Small intestine (tissue), 7 donors: ENCODE data around the gene CEP131. TPM values are rescaled to one million over a fixed set of nuclear protein-coding genes. Genes with fewer than 3 reads are reported as not detected.

Experiments
- DNase-seq, 2 donors: peaks; one replicate each; pipeline versions ENCODE4 v3.0.0 to v3.0.0-alpha.2; 2013
- FAIRE-seq: peaks from 2 replicates; lab custom pipeline; 2012; peaks lifted over from hg19 to GRCh38; lab: Jason Lieb, UNC
- H3K27ac ChIP-seq, 3 donors: one replicate each; pipeline ENCODE4 v1.5.1; 2013; ENCODE audit warnings: low read length in 2 of 3, mild to moderate bottlenecking in 2 of 3, control low read depth in 1 of 3, inconsistent platforms in 1 of 3, low read depth in 1 of 3, moderate library complexity in 1 of 3
- H3K27me3 ChIP-seq, 3 donors: one replicate each; pipeline ENCODE4 v1.6.1; 2013; ENCODE audit warnings: low read length in 3 of 3, inconsistent platforms in 1 of 3; ENCODE audit not compliant: control insufficient read depth in 3 of 3, insufficient read depth in 3 of 3
- H3K36me3 ChIP-seq, 3 donors: one replicate each; pipeline ENCODE4 v1.6.1; 2013; ENCODE audit warnings: low read length in 3 of 3, inconsistent platforms in 1 of 3, low read depth in 1 of 3, mild to moderate bottlenecking in 1 of 3, moderate library complexity in 1 of 3; ENCODE audit not compliant: control insufficient read depth in 3 of 3, insufficient read depth in 2 of 3
- H3K4me1 ChIP-seq, 3 donors: one replicate each; pipeline ENCODE4 v1.6.1; 2013; ENCODE audit warnings: low read length in 2 of 3, inconsistent platforms in 1 of 3, low read depth in 1 of 3, mild to moderate bottlenecking in 1 of 3, moderate library complexity in 1 of 3; ENCODE audit not compliant: control insufficient read depth in 3 of 3, insufficient read depth in 2 of 3
- H3K4me3 ChIP-seq, 3 donors: one replicate each; pipeline ENCODE4 v1.5.1; 2013; ENCODE audit warnings: low read length in 3 of 3, control low read depth in 1 of 3, inconsistent platforms in 1 of 3, low read depth in 1 of 3, mild to moderate bottlenecking in 1 of 3, moderate library complexity in 1 of 3
- H3K9me3 ChIP-seq, 2 donors: one replicate each; pipeline ENCODE4 v1.6.1; 2013; ENCODE audit warnings: low read depth in 1 of 2, low read length in 1 of 2; ENCODE audit not compliant: control insufficient read depth in 2 of 2, insufficient read depth in 1 of 2
- WGBS, 3 donors: extraction: QIAGEN DNeasy Blood & Tissue Kit; methylation state at CpG; one replicate each; pipeline ENCODE4 v1.1.7; 2013; 5-methylcytosine and 5-hydroxymethylcytosine counted together
- polyA plus RNA-seq, 4 donors: library from polyadenylated mRNA; stranded (reverse) in 3 of 4; unstranded in 1 of 4; fragments of 200-250 nt in 3 of 4; fragments of 120-200 nt in 1 of 4; gene quantifications; one replicate each; pipeline versions ENCODE4 v1.2.1 to v1.2.3, GENCODE V29; 2013
- donor health status: healthy with polysubstance abuse.
- donor health status: control.
- donor health status: control.
- donor health status: Bipolar disorder and iron deficiency.
- donor health status: healthy.

The CEP131 gene
- polyA plus RNA-seq, 4 donors = 4.0 to 8.8 (median 6.6) TPM

GRCh38 chr17:81254955-81255717 lies 32.4 kb upstream of the CEP131 start:
- Histone ChIP-seq H3K4me3 (peak overlapping the region in 1 of 3 donors; percentile 9), H3K9me3 (no peaks in the 10 kb centered on the region), H3K36me3 (peaks cover 9 to 84% (median 19%) of the 10 kb centered on the region in 3 donors), H3K27me3 (no peaks in the 10 kb centered on the region), H3K27ac (peak overlapping the region in 1 of 3 donors; percentile 69), H3K4me1 (peaks cover 0 to 52% (median 5%) of the 10 kb centered on the region in 3 donors)
- DNase-seq (peak; percentile 88 to 89), FAIRE-seq (no peak)
- 21 to 38% (median 37%) methylated on average over 35 of the region's 35 CpGs for WGBS, 3 donors

GRCh38 chr17:81253358-81254131 lies 30.8 kb upstream of the CEP131 start:
- H3K27me3 ChIP-seq = no peaks in the 10 kb centered on the region
- H3K27ac ChIP-seq = peak overlapping the region in 1 of 3 donors; percentile 35
- 62 to 64% (median 64%) methylated on average over 19 of the region's 19 CpGs for WGBS, 3 donors
- no peaks in the 10 kb centered on the region for H3K9me3 ChIP-seq
- FAIRE-seq (no peak), DNase-seq (peak in 1 of 2 donors; percentile 55)
- peaks cover 0 to 81% (median 8%) of the 10 kb centered on the region in 3 donors for H3K36me3 ChIP-seq
- H3K4me1 ChIP-seq = peaks cover 0 to 56% (median 5%) of the 10 kb centered on the region in 3 donors
- no peak overlapping the region for H3K4me3 ChIP-seq

- Histone ChIP-seq H3K27ac (peak overlapping the region in 1 of 3 donors; percentile 35), H3K27me3 (no peaks in the 10 kb centered on the region), H3K4me1 (peaks cover 0 to 56% (median 5%) of the 10 kb centered on the region in 3 donors), H3K4me3 (no peak overlapping the region), H3K36me3 (peaks cover 0 to 80% (median 8%) of the 10 kb centered on the region in 3 donors), H3K9me3 (no peaks in the 10 kb centered on the region)
- 39 to 71% (median 43%) methylated on average over 15 of the region's 15 CpGs for WGBS, 3 donors
- DNase-seq (no peak), FAIRE-seq (no peak)
Observed at GRCh38 chr17:81252987-81253329, 30.2 kb upstream of the CEP131 start.

- Histone ChIP-seq H3K27me3 (no peaks in the 10 kb centered on the region), H3K4me1 (peaks cover 0 to 56% (median 5%) of the 10 kb centered on the region in 3 donors), H3K36me3 (peaks cover 0 to 76% (median 8%) of the 10 kb centered on the region in 3 donors), H3K9me3 (no peaks in the 10 kb centered on the region), H3K27ac (peak overlapping the region in 2 of 3 donors; percentile 35 to 60), H3K4me3 (no peak overlapping the region)
- DNase-seq = peak; percentile 53 to 56
- FAIRE-seq = no peak
- WGBS, 3 donors = 44 to 72% (median 64%) methylated on average over 15 of the region's 15 CpGs
Observed at GRCh38 chr17:81252326-81252986, 29.7 kb upstream of the CEP131 start.

- Histone ChIP-seq H3K4me3 (no peak overlapping the region), H3K27me3 (no peaks in the 10 kb centered on the region), H3K9me3 (no peaks in the 10 kb centered on the region), H3K4me1 (peaks cover 0 to 56% (median 5%) of the 10 kb centered on the region in 3 donors), H3K27ac (peak overlapping the region in 2 of 3 donors; percentile 35 to 60), H3K36me3 (peaks cover 0 to 76% (median 6%) of the 10 kb centered on the region in 3 donors)
- 18 to 66% (median 42%) methylated on average over 26 to 29 of the region's 29 CpGs for WGBS, 3 donors
- DNase-seq = peak; percentile 83 to 84
- no peak for FAIRE-seq
Observed at GRCh38 chr17:81251709-81252301, 29.0 kb upstream of the CEP131 start.

GRCh38 chr17:81251094-81251708 lies 28.4 kb upstream of the CEP131 start:
- WGBS, 3 donors = 17 to 52% (median 47%) methylated on average over 24 to 25 of the region's 25 CpGs
- peaks cover 0 to 55% (median 5%) of the 10 kb centered on the region in 3 donors for H3K4me1 ChIP-seq
- H3K36me3 ChIP-seq = peaks cover 0 to 76% (median 6%) of the 10 kb centered on the region in 3 donors
- peak overlapping the region in 2 of 3 donors; percentile 35 to 37 for H3K27ac ChIP-seq
- H3K27me3 ChIP-seq = no peaks in the 10 kb centered on the region
- FAIRE-seq (no peak), DNase-seq (peak; percentile 62 to 79)
- H3K9me3 ChIP-seq = no peaks in the 10 kb centered on the region
- H3K4me3 ChIP-seq = no peak overlapping the region

- no peak overlapping the region for H3K4me3 ChIP-seq
- peaks cover 0 to 49% (median 5%) of the 10 kb centered on the region in 3 donors for H3K4me1 ChIP-seq
- H3K27me3 ChIP-seq = no peaks in the 10 kb centered on the region
- H3K27ac ChIP-seq = peak overlapping the region in 2 of 3 donors; percentile 35 to 37
- FAIRE-seq (no peak), DNase-seq (peak in 1 of 2 donors; percentile 42)
- peaks cover 0 to 76% (median 6%) of the 10 kb centered on the region in 3 donors for H3K36me3 ChIP-seq
- 32 to 70% (median 41%) methylated on average over 31 of the region's 31 CpGs for WGBS, 3 donors
- H3K9me3 ChIP-seq = no peaks in the 10 kb centered on the region
Observed at GRCh38 chr17:81250286-81251093, 27.7 kb upstream of the CEP131 start.
